Stimulated activated CD8-positive, alpha-beta memory T cell treated with anti-CD3 and anti-CD28 coated beads, Interleukin-15, amount 100 ng/mL, for 48 hours (primary cell): ENCODE results near the gene MYCBP.
"Not testable (repeated sequence)": the region's sequence is repeated elsewhere in the genome, so short reads cannot be mapped to it uniquely, and the experiment has no call there.

Experiments used
- DNase-seq, 2 donors: peaks; one replicate each; pipeline ENCODE4 v3.0.0-alpha.2; 2020; ENCODE audit warnings: low read depth in 2 of 2

Gene MYCBP

DNA sequence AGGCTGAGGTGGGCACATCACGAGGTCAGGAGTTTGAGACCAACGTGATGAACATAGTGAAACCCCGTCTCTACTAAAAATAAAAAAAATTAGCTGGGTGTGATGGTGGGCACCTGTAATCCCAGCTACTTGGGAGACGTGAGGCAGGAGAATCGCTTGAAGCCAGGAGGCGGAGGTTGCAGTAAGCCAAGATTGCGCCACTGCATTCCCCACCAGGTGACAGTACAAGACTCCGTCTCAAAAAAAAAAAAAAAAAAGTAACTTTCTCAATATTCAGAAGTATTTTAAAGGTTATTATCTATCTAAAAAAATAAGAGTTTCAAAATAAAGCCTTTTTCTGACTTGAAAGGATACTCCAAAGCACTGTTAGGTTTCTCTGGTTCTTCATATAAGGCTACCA is 5.9 kb downstream of the MYCBP start:
- no peak for DNase-seq

DNA sequence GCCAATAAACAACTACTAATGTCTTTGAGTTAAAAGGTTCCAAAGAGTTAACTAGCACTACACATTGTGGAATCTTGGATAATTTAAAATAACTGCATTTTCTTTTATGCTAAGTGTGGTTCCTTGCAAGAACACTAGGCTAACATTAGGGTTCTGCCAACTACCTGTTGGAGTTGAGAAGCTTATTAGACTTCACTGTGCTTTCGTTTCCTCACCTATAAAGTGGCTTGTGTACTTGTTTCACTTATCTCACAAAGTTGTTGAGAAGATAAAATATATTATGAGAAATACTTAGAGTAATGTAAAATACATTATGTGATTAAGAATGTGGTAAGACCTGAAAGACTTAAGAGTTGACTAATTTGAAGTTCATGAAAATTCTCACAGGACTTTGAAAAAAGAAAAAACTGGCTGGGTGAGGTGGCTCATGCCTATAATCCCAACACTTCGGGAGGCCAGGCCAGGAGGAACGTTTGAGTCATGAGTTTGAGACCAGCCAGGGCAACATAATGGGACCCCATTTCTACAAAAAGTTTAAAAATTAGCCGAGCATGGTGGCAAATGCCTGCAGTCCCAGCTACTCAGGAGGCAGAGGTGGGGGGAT is 7.9 kb downstream of the MYCBP start:
- no peak for DNase-seq

DNA sequence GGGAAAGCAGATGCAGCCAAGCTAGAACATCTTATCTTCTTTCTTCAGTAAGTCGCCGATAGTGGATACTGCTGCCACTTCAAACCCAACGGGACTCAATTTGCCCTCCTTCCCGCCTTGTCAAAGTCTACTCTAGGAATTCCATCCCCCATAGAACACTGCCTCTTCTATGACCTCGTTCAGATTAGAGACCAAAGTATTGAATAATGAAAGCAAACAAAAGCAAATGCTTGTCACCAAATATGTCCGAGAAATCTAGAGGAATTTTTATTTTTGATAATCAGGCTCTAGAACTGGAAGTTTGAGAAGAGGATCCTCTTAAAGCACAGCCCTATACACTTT is 12.7 kb downstream of the MYCBP start:
- DNase-seq = no peak

DNA sequence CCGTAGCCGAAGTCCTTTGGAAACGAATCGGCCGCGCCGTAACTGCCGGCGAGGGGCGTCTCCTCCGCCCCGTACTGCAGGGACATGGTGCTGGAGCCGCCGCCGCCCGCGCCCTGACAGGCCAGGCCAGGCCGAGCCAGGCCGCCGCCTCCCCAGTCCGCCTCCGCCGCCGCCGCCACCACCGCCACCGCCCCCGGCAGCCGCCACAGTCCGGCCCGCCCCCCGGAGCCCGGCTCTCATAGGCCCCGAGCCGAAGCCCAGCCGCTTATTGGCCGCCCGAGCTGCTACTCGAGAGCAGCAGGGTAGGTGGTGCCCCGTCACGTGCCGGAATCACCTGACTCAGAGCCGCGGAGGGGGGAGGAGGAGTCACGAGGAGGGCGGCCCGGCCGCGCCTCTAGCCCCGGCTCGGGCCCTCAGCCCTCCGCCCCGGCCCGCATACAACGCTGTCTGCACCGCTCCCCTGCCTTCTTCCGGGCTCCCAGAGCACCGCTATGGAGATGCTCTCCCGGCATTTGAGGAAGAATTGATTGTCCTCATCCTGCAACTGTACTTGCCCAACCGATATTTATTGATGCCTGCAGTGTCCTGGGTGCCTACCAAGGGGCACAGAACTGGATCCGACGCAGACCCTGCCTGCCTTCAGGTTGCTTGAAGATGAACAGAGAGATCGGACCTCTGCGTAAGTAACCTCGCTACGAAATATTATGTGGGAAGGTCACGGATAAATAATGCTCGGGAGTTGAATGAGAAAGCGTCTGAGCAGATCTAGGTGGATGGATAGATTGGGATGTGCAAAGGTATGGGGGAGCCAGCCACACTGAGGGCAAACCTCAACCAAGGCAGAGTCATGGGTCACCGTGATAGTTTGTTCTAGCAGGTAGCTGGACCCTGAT is 13.3 kb downstream of the MYCBP start, which contains the start of gene RRAGC:
TSS of gene RRAGC (minus strand) at position 212 of the 893 bp plus-strand sequence. CDS start at position 86, 126 bp downstream.
- peak; percentile 98 to 99 for DNase-seq

DNA sequence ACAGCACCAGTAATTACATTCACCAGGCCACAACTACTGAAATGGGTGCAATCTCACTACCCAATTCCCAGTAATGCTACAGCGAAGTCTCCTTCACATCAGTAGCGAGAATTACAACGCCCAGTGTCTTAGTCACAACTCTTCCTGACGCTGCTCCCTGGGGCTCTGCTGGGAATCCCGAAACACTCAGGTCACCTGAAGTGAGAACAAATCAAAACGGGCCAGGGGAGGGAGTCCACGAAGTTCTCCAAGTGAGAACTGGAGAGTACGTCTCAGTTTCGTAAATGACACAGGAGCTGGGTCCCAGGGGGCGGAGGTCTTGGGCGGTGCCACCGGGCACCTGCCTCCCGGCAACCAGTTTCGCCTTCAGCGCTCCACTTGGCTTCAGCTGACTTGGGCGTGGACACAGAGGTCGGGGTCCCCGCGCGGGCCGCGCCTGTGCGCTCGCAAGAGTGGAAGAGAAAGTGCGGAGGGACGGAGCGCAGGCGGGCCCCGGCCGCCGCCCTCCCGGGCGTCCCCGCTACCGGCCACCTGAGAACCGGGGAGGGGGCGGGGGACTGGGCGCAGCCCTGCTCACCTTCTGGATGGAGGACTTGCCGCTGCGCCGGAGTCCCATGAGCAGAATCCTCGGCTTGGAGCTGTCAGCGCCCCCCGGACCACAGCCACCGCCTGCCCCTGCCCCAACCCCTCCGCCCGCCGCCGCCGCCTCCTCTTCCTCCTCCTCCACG is 14.2 kb downstream of the MYCBP start:
- DNase-seq = peak; percentile 18 to 44

DNA sequence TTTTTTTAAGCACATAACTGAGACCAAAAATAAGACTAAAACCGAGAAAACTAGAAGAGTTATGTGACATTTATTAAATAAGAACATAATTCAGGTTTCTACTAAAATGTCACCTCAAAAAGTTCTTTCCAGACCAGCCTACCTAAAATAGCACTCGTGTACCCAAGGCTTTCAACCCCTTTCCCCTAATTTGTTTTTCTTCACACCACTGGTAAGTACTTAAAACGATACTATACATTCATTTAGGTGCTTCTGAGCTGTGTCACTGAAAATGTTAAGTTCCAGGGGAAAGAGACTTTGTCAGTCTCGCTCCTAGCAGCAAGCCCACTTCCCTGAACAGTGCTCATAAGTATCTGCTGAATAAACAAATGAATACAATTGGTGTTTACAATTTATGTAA is 20.4 kb downstream of the MYCBP start:
- DNase-seq = no peak

DNA sequence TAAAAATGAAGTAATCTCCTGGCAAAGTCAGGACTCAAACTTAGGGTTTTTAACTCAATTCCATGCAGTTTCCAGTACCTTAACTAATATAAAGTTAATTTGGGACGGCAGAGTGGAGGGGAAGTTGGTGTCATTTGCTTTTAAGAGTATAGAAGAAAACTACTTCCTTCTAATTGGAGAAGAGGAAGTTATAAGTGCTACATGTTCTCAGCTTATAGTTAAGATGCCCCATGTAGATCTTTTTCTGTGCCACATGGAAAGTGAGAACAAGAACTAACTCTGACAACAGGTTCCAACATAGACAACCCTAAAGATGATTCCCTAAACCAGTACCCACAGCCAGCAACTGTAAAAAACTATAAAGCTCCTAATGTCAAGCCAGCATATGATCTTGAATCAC is 25.1 kb downstream of the MYCBP start:
- no peak for DNase-seq

DNA sequence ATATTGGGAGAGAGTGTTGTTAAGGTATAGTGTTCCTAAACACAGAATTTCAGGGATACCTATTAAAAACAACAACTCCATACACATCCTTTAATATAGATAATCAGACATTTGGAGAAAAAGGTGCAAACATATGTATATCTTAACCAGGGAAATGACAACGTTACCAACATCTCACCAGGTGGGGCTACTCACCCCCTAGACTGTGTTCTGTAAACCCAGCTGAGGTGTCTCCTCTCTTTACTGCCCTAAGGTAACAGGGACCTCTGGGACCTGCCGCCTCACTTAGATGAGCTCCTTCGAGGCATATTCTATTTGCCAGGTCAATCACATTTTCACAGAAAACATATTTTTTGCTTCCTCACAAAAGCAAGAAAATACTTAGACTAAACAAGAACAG is 26.9 kb downstream of the MYCBP start:
- no peak for DNase-seq

DNA sequence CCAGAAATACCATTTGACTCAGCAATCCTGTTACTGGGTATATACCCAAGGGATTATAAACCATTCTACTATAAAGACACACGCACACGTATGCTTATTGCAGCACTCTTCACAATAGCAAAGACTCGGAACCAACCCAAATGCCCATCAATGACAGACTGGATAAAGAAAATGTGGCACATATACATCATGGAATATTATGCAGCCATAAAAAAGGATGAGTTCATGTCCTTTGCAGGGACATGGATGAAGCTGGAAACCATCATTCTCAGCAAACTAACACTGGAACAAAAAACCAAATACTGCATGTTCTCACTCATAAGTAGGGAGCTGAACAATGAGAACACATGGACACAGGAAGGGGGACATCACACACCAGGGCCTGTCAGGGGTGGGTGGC is 28.1 kb downstream of the MYCBP start:
- DNase-seq = not testable (repeated sequence)

DNA sequence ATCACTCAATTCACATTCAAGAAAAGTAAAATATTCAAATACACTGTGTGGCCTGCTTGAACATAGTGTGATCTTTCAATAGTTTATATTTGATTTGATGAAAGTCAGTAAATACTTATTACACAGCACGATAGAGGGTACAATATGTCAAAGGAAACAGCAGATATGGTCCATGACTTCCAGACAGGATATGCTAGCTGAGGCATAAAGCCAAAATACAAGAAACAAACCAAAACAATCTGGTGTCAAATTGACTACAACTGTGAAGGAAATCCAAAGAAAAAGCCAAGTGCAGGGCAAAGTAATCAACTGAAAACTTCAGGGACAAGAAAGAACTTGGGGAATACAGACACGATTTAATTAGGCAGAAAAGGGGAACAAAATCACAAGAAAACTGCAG is 32.9 kb downstream of the MYCBP start:
- no peak for DNase-seq

DNA sequence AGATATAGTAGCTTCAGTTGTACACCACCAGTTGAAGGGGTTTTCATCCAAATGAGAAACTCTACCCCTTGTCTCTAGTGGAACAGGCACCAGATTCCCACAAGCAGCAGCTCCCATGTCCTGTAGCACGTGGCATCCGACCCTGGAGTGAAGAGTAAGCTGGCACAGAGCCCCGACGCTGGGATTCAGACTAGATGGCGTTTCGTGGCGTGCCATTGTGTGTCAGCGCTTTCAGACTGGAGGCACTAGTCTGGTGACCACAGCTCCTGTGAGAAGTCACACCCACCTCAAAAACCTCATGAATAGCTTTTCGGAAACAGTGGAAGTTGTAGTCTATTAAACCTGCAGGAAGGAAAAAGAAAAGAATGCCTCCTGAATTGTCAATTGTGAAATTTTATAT is 33.8 kb downstream of the MYCBP start:
- no peak for DNase-seq

DNA sequence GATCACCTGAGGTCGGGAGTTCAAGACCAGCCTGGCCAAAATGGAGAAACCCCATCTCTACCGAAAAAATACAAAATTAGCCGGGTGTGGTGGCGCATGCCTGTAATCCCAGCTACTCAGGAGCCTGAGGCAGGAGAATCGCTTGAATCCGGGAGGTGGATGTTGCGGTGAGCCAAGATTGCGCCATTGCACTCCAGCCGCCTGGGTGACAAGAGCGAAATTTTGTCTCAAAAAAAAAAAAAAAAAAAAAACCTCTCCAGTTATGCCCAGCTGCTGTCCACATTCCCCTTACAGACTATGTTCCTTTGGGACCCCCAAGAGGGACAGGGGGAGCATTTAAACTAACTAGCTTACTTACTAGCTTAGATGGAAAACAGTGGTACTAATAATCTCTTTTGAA is 36.8 kb downstream of the MYCBP start:
- DNase-seq = not testable (repeated sequence)

DNA sequence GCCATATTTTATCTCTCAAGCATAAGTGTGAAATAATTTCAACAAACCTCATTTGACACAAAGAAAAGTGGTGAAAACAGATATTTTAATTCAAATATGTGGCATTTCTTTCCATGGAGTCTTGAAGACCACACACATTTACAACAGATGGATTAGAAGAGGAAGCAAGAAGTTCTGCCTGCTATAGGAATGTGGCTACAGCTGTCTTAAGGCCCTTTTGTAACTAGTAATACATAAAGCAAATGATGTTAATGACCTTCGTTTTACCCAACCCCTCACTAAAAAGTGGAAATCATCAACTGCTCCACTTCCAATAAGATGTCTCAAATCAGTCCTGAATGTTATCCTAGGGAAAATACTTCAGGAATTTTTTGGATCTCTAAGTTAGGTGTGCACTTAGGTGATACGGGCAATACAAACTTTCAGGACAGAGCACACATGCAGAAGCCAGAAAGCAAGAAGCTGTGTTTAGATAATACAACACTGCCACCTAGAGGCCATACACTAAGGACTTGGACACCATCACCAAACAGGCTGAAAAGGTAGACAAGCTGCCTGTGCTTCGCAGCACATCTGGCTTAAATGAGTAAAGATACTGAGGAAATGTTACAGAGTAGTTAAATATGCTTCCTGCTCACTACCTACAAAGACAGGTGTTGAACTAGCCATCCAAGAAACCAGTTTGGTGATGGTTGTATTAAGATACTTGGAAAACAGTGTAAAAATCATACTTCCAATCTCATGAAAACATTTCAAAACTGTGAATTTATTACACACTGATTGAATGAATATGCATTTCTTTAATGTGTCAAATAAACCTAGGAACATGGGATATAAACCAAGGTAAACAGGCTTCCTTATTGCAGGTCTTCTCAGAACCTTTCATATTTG is 38.0 kb downstream of the MYCBP start:
- no peak for DNase-seq

DNA sequence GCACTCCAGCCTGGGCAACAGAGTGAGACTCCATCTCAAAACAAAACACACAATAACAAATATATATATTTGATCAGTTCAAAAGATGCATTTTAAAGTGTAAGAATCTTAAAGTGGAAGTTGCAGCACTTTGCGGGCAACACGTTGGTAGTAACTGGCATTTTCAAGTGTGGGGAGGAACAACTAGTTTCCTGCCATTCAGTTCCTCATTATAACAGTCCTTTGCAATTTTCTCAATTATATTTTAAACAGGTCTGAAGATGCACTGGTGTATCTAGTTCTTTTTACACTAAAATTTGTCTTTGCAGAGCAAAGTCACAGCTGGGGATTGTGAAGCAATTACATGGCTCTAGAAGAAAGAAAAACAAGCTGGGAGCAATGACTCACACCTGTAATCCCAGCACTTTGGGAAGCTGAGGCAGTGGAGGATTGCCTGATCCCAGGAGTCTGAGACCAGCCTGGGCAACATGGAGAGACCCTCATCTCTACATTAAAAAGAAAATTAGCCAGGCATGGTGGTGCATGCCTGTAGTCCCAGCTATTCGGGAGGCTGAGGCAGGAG is 38.8 kb downstream of the MYCBP start:
- DNase-seq = no peak

DNA sequence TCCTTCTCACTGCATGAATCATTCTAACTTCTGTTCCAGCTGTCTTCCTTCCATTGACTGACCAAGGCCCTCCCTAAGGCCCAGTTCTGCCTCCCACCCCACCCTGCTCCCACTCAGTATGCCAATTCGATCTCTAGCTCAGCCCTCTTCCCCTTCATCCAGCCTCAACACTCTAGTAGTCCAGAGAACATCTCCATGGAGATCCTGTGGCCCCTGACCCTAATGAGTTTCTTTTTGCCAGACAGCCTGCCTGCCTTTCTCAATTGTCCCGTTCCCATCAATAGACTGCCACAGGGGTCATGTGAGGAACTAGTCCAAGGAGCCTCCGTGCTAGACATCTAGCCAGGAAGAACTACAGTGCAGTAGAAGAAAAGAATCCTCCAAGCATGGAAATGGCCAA is 40.0 kb downstream of the MYCBP start:
- DNase-seq = no peak

DNA sequence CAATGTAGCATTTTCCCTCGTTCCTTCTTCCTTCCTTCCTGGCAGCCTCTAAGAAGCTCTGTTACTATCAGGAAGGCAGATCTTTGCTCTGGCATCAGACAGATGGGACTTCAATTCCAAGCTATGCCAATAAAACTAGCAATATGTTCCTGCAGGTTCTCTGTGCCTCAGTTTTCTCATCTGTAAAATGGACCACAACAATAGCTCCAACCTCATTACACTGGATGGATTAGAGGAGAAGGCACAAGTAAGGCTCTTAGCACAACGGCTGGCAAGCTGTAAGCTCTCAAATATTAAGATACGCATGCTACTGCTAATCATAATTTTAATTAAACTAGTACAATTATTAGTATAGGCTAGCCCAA is 40.8 kb downstream of the MYCBP start:
- no peak for DNase-seq

DNA sequence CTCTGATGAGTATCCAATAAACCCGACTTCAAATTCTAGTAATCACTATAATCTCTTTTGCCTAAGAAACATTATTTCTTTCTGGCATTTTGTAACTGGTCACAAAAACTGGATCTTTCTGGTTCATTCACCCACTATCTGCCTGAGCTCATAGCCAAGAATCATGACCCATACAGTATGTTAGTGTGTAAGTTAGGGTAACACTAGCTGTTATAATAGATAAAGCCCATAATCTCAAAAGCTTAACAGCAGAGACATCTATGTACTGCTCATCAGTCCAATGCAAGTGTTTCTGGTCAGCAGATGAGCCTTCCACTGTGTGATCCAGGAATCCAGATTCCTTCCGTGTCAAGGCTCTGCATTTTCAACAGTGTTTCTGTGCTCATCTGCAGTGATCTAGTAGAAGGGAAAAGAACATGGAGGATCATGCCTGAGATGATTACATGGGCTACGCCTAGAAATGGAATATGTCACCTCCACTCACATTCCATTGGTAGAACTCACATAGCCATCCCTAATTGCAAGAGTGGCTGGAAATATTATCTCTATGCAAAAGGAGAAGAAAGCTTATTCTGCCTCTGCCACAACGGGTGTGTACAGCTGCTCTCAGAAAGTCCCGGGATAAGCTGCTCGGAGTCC is 41.3 kb downstream of the MYCBP start:
- DNase-seq = no peak

DNA sequence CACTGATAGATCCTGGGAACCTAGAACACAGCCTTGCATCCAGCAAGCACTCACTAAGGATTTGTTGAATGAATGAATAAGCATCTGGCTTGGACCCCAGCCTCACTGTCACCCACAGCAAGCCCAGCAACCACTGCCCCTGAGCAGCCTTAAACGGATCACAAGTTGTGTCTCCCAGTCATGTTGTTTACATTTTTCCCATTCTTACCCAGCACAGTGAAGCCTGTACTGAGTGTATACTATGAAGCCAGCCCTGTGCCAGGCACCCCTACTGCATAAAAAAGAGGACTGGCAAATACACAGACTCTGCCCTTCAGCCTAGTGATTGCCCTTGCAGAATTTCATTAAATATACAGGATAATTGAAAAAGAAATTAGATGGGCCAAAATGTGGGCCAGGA is 43.8 kb downstream of the MYCBP start:
- no peak for DNase-seq

DNA sequence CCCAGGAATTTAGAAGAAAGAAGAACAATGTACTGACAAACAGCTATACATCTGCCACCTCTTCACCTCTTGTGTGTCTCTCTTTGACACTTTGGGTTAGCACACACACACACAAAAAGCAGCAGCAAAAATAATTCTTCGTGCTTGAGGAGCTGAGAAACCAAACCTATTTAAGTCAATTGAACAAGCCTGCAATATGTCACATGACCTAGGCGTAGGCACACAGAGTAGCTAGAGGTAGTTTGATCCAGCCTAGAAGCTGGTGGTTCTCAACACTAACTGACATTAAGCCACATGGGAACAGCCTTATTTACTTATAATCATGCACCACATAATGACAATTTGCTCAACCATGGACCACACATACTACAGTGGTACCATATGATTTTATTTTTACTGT is 45.8 kb downstream of the MYCBP start:
- no peak for DNase-seq

DNA sequence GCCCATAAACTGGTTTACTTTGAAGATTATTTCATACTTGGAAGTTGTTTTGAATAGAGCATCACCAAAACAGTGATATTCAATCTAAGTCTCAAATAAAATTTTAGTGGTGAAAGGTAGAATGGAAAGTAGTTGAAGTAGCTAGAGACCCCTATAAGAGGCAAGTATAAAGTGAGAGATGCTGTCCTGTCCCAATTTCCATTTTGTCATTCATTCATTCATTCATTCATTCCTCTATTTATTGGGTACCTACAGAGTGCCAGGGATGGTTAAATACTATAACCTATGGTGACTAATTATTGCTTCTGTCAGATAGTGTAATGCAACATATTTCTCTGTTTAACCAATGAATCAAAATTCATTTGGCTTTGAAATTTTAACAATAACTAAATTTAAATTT is 46.3 kb downstream of the MYCBP start:
- DNase-seq = no peak

DNA sequence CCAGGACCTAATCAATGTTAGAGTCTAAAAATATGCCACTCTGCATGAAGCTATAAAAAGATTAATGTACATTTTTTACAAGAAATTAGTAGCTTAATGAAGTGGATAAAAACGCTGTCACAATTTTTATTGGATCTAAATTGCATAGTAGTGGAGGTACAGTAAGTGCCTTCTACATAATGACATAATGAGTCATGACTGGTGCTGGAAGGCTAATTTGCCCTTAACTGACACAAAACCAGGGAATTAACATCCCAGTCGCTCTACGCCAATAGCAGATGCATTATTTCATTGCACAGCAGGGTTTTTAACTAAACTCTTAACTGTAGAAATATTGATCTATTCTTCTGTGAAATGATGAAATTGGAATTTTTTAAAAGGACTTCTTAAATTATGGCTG is 46.9 kb downstream of the MYCBP start:
- DNase-seq = no peak
